WTC11 (cell line): Measurements from ENCODE around the gene COIL. TPM values are rescaled to one million over a fixed set of nuclear protein-coding genes. Genes with fewer than 3 reads are reported as not detected.

Experiments used
- ATAC-seq: fragments of 200-7000 bp; cut with Tn5 transposase; 2 replicates; pipeline ENCODE4 v1.10.0; 2021; ENCODE audit warnings: mild to moderate bottlenecking, moderate library complexity
- CTCF ChIA-PET: fragments of 300-600 bp; sonication (Branson Sonifier 250); formaldehyde crosslinking; loops from one replicate; lab custom pipeline; 2021; ENCODE audit warnings: antibody characterized with exemption; lab: Charles Lee
- POLR2A ChIA-PET: fragments of 350-600 bp; sonication (Branson Sonifier 250); formaldehyde crosslinking; loops from one replicate; lab custom pipeline; 2021; ENCODE audit warnings: antibody characterized with exemption; lab: Charles Lee
- DNase-seq: peaks from one replicate; pipeline ENCODE4 v3.0.0; 2021; ENCODE audit warnings: low spot score
- H3K27ac Mint-ChIP-seq: 2 replicates; pipeline ENCODE4 v1.8.0; 2021; ENCODE audit warnings: mixed read lengths
- H3K27me3 Mint-ChIP-seq: 2 replicates; pipeline ENCODE4 v1.8.0; 2021; ENCODE audit warnings: low read depth, mild to moderate bottlenecking, moderate library complexity, mixed read lengths
- H3K36me3 Mint-ChIP-seq: 2 replicates; pipeline ENCODE4 v1.8.0; 2021; ENCODE audit warnings: mixed read lengths
- H3K4me1 Mint-ChIP-seq: 2 replicates; pipeline ENCODE4 v1.8.0; 2022; ENCODE audit warnings: mixed read lengths
- H3K4me3 Mint-ChIP-seq: 2 replicates; pipeline ENCODE4 v1.8.0; 2021; ENCODE audit warnings: mild to moderate bottlenecking, moderate library complexity, mixed read lengths
- H3K9me3 Mint-ChIP-seq: 2 replicates; pipeline ENCODE4 v1.8.0; 2021; ENCODE audit warnings: mixed read lengths
- GABPB1 ChIP-seq: sonication (generic); formaldehyde crosslinking; IDR thresholded peaks from 2 replicates; pipeline ENCODE4 v1.8.1; 2023; ENCODE audit warnings: mild to moderate bottlenecking, missing genetic modification reagents
- IRF2 ChIP-seq: sonication (generic); formaldehyde crosslinking; IDR thresholded peaks from 2 replicates; pipeline ENCODE4 v1.8.0; 2022; ENCODE audit warnings: low read depth, missing genetic modification reagents, borderline replicate concordance
- JUN ChIP-seq: sonication (generic); formaldehyde crosslinking; IDR thresholded peaks from 2 replicates; pipeline ENCODE4 v1.8.0; 2023; ENCODE audit warnings: mild to moderate bottlenecking, missing genetic modification reagents
- MXD4 ChIP-seq: fragments of 250-450 bp; sonication (Bioruptor Pico); IDR thresholded peaks from 2 replicates; pipeline ENCODE4 v1.8.0; 2021; ENCODE audit warnings: mild to moderate bottlenecking, moderate library complexity, borderline replicate concordance
- NFE2L1 ChIP-seq: sonication (generic); formaldehyde crosslinking; IDR thresholded peaks from 2 replicates; pipeline ENCODE4 v1.8.1; 2023; ENCODE audit warnings: missing genetic modification reagents
- ZNF121 ChIP-seq: sonication (generic); formaldehyde crosslinking; IDR thresholded peaks from 2 replicates; pipeline ENCODE4 v1.8.0; 2023; ENCODE audit warnings: missing genetic modification reagents
- ZNF219 ChIP-seq: sonication (generic); formaldehyde crosslinking; IDR thresholded peaks from 2 replicates; pipeline ENCODE4 v1.8.0; 2023; ENCODE audit warnings: missing genetic modification reagents, mild to moderate bottlenecking, borderline replicate concordance
- ZNF232 ChIP-seq: sonication (generic); formaldehyde crosslinking; IDR thresholded peaks from 2 replicates; pipeline ENCODE4 v1.8.0; 2022; ENCODE audit warnings: mild to moderate bottlenecking, missing genetic modification reagents
- ZNF396 ChIP-seq: fragments of 250-450 bp; sonication (Bioruptor Pico); IDR thresholded peaks from 2 replicates; pipeline ENCODE4 v1.8.0; 2021; ENCODE audit warnings: mild to moderate bottlenecking, moderate library complexity, borderline replicate concordance
- ZNF416 ChIP-seq: fragments of 250-450 bp; sonication (Bioruptor Pico); IDR thresholded peaks from 2 replicates; pipeline ENCODE4 v1.9.0; 2021; ENCODE audit warnings: mild to moderate bottlenecking, inconsistent platforms
- ZNF532 ChIP-seq: fragments of 250-450 bp; sonication (Bioruptor Pico); IDR thresholded peaks from 2 replicates; pipeline ENCODE4 v1.9.0; 2021; ENCODE audit warnings: mild to moderate bottlenecking, borderline replicate concordance
- ZNF671 ChIP-seq: fragments of 250-450 bp; sonication (Bioruptor Pico); IDR thresholded peaks from 2 replicates; pipeline ENCODE4 v1.8.0; 2021; ENCODE audit warnings: mild to moderate bottlenecking
- total RNA-seq: library from RNA; stranded (reverse); gene quantifications from 3 replicates; pipeline ENCODE4 v1.2.3, GENCODE V29; 2021
- TF ChIP-seq, protein P1 (sequence below): fragments of 250-450 bp; sonication (Bioruptor Pico); IDR thresholded peaks from 2 replicates; pipeline ENCODE4 v1.9.0; 2021; ENCODE audit warnings: mild to moderate bottlenecking
- TF ChIP-seq, protein P2 (sequence below): sonication (generic); formaldehyde crosslinking; IDR thresholded peaks from 2 replicates; pipeline ENCODE4 v1.8.0; 2023; ENCODE audit warnings: missing genetic modification reagents
- TF ChIP-seq, protein P3 (sequence below): sonication (generic); formaldehyde crosslinking; IDR thresholded peaks from 2 replicates; pipeline ENCODE4 v1.8.0; 2022; ENCODE audit warnings: missing genetic modification reagents
- TF ChIP-seq, protein P4 (sequence below): fragments of 200-600 bp; IDR thresholded peaks from 2 replicates; pipeline ENCODE4 v1.8.0; 2022; ENCODE audit warnings: antibody characterized with exemption

The COIL gene
- total RNA-seq, 1 experiment from 2014 or later: 23.5 TPM

GRCh38 chr17:56936697-56937322 is 24.0 kb downstream of the COIL start (continued):
- TF ChIP-seq MXD4 (CRISPR knock-in tag) (no peak), IRF2 (no peak), ZNF396 (CRISPR knock-in tag) (no peak), ZNF219 (CRISPR knock-in tag) (no peak), NFE2L1 (no peak)
- TF ChIP-seq, protein P1, sequence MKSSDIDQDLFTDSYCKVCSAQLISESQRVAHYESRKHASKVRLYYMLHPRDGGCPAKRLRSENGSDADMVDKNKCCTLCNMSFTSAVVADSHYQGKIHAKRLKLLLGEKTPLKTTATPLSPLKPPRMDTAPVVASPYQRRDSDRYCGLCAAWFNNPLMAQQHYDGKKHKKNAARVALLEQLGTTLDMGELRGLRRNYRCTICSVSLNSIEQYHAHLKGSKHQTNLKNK (CRISPR knock-in tag): no peak

DNA sequence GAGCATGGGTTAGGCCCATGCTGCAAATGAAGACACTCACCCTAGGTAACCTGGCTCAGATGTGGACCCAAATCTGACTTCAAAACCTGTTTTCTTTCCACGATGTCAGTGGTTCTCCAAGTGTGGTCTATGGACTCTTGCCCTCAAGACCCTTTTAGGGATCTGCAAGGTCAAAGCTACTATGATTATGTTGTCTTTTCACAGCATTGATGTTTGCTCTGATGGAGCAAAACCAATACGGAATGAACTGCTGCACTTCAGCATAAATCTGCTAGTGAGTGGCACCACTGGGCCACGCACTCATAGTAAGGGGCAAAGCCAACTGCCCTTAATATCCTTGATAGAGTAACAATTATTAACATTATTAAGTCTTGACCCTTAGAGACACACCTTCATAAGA is 25.4 kb downstream of the COIL start:
- Mint-ChIP-seq H3K36me3 (peaks cover 82% of the 10 kb centered on the region), H3K27me3 (no peaks in the 10 kb centered on the region; the same call in 1 of the 2 replicates), H3K4me3 (no peak overlapping the region), H3K9me3 (peaks cover 37% of the 10 kb centered on the region), H3K27ac (no peak overlapping the region), H3K4me1 (no peaks in the 10 kb centered on the region; the same call in 1 of the 2 replicates)
- CTCF ChIA-PET: no interaction called here
- TF ChIP-seq ZNF232 (no peak), JUN (CRISPR knock-in tag) (no peak)
- TF ChIP-seq, protein P2, sequence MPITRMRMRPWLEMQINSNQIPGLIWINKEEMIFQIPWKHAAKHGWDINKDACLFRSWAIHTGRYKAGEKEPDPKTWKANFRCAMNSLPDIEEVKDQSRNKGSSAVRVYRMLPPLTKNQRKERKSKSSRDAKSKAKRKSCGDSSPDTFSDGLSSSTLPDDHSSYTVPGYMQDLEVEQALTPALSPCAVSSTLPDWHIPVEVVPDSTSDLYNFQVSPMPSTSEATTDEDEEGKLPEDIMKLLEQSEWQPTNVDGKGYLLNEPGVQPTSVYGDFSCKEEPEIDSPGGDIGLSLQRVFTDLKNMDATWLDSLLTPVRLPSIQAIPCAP (CRISPR knock-in tag): no peak
- no peak for ATAC-seq
- DNase-seq: no peak
- POLR2A ChIA-PET: no interaction called here

DNA sequence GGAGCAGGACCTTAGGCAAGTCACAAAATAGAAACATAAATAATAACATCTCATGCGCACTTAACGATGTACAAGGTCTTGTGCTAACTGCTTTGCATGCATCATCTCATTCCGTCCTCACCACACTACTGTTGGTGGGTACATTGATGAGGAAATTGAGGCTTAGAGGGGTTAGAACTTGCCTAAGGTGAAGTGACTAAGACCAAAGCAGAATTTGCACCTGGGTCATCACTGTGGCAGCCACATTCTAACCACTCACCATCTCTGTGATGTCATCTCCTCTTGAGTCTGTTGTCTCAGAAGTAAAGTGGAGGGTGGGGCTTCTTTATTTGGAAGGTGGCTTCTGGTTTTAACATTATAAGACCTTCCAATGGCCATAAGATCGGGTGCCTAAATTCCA is 26.6 kb downstream of the COIL start:
- ChIA-PET CTCF (no interaction called here), POLR2A (no interaction called here)
- ATAC-seq (no peak), DNase-seq (no peak)
- no peaks in the 10 kb centered on the region; the same call in 1 of the 2 replicates for H3K27me3 Mint-ChIP-seq
- no peak overlapping the region for H3K4me3 Mint-ChIP-seq
- no peaks in the 10 kb centered on the region for H3K4me1 Mint-ChIP-seq
- peaks cover 47% of the 10 kb centered on the region for H3K9me3 Mint-ChIP-seq
- TF ChIP-seq, protein P3, sequence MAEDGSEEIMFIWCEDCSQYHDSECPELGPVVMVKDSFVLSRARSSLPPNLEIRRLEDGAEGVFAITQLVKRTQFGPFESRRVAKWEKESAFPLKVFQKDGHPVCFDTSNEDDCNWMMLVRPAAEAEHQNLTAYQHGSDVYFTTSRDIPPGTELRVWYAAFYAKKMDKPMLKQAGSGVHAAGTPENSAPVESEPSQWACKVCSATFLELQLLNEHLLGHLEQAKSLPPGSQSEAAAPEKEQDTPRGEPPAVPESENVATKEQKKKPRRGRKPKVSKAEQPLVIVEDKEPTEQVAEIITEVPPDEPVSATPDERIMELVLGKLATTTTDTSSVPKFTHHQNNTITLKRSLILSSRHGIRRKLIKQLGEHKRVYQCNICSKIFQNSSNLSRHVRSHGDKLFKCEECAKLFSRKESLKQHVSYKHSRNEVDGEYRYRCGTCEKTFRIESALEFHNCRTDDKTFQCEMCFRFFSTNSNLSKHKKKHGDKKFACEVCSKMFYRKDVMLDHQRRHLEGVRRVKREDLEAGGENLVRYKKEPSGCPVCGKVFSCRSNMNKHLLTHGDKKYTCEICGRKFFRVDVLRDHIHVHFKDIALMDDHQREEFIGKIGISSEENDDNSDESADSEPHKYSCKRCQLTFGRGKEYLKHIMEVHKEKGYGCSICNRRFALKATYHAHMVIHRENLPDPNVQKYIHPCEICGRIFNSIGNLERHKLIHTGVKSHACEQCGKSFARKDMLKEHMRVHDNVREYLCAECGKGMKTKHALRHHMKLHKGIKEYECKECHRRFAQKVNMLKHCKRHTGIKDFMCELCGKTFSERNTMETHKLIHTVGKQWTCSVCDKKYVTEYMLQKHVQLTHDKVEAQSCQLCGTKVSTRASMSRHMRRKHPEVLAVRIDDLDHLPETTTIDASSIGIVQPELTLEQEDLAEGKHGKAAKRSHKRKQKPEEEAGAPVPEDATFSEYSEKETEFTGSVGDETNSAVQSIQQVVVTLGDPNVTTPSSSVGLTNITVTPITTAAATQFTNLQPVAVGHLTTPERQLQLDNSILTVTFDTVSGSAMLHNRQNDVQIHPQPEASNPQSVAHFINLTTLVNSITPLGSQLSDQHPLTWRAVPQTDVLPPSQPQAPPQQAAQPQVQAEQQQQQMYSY: no peak
- no peak for TF ChIP-seq GABPB1 (CRISPR knock-in tag)
- TF ChIP-seq ZNF671: no peak
- no peak for TF ChIP-seq ZNF416
- no peak overlapping the region for H3K27ac Mint-ChIP-seq
- peaks cover 89% of the 10 kb centered on the region for H3K36me3 Mint-ChIP-seq

GRCh38 chr17:56933868-56934267 is 27.0 kb downstream of the COIL start:
- no peak overlapping the region for H3K27ac Mint-ChIP-seq
- H3K9me3 Mint-ChIP-seq: peaks cover 50% of the 10 kb centered on the region
- CTCF ChIA-PET: no interaction called here
- TF ChIP-seq ZNF396 (CRISPR knock-in tag): no peak
- TF ChIP-seq ZNF121 (CRISPR knock-in tag): no peak
- TF ChIP-seq, protein P3: no peak
- TF ChIP-seq, protein P4, sequence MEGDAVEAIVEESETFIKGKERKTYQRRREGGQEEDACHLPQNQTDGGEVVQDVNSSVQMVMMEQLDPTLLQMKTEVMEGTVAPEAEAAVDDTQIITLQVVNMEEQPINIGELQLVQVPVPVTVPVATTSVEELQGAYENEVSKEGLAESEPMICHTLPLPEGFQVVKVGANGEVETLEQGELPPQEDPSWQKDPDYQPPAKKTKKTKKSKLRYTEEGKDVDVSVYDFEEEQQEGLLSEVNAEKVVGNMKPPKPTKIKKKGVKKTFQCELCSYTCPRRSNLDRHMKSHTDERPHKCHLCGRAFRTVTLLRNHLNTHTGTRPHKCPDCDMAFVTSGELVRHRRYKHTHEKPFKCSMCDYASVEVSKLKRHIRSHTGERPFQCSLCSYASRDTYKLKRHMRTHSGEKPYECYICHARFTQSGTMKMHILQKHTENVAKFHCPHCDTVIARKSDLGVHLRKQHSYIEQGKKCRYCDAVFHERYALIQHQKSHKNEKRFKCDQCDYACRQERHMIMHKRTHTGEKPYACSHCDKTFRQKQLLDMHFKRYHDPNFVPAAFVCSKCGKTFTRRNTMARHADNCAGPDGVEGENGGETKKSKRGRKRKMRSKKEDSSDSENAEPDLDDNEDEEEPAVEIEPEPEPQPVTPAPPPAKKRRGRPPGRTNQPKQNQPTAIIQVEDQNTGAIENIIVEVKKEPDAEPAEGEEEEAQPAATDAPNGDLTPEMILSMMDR: no peak
- no peak for TF ChIP-seq ZNF532 (CRISPR knock-in tag)

More at GRCh38 chr17:56933868-56934267, 27.0 kb downstream of the COIL start:
- DNase-seq (no peak), ATAC-seq (no peak)
- Mint-ChIP-seq H3K27me3 (no peaks in the 10 kb centered on the region; the same call in 1 of the 2 replicates), H3K4me3 (no peak overlapping the region), H3K4me1 (no peaks in the 10 kb centered on the region), H3K36me3 (peaks cover 91% of the 10 kb centered on the region)
- POLR2A ChIA-PET: no interaction called here
